ENCODE data around the gene MYO3B.

MYO3B gene

GRCh38 chr2:170362871-170363631, 185.1 kb downstream of the MYO3B start:
- no peak for DNase-seq (ENCODE audit: low read depth in 2 of 2, low spot score in 1 of 2)

DNA sequence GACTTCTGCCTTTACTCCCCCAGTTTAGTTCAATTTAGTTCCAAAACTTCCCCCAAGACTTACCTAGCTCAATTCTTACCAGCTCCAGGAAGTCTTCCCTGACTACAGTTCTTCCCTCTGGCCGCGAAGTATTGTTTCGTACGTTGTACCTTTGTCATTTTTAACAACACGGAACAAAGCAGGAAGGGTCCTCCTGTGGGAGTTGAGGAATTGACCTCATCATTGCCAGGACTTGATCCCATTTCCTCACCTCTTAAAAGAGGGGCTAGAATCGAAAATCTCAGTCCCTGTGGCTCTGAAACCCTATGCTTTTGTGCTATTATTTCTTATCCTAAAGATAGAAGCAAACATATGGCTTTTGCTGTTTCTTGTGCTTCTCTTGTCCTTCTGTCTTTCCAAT, 187.1 kb downstream of the MYO3B start:
- no peak for DNase-seq (ENCODE audit: low read depth in 2 of 2, low spot score in 1 of 2)

DNA sequence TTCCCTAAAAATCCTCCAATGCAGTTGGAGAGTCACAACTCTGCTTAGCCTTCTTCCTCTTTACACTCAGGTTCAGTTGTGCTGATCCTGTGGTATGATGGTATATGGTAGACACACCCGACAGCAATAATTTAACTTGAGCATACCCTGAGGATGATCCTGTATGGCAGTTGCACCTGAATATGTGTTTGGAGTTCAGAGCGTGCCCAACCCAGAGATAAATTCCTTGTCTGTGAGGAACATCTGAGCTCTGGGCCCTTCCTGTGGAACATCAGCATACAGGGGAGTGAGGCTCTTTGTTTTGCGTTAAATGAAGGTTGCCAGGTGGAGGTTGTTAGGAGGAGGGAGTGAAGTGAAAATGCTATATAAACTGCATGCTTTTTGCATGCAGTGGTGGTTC, 187.7 kb downstream of the MYO3B start:
- DNase-seq (ENCODE audit: low read depth in 2 of 2, low spot score in 1 of 2) = no peak

- no peak for DNase-seq (ENCODE audit: low read depth in 2 of 2, low spot score in 1 of 2)
These were observed 190.4 kb downstream of the MYO3B start for GRCh38 chr2:170368370-170368769.

DNA sequence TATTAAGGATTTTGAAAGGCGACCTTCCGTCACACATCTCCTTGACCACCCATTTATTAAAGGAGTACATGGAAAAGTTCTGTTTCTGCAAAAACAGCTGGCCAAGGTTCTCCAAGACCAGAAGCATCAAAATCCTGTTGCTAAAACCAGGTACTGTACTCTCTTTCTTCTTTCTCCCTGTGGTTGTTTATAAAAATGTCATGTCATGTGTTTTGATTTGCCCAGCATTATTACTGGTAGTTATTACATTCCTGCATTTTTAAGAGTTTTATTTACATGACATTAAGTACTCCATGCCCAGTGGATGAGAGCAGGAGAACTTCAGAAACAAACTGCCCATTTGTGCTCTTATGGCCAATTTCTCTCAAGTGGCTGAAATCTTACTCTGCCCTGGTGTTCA, 191.3 kb downstream of the MYO3B start:
- no peak for DNase-seq (ENCODE audit: low read depth in 2 of 2, low spot score in 1 of 2)

DNA sequence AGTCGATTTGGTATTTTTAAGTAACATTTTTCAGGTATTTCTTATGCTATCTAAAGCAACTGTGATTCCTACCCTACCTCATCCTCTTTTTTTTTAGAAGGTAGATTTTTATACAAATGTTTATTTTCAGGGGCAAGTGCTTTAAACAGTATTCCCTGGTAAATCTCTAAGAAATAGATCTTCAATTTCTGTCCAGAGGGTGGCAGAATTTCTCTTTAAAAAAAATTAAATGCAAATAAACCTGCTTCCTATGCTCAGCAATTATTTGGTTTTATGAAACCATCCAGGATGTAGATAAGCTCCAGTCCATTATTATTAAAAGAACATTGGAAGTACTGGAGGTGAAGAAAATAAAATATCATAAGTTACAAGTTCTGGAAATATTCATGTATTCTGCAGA, 191.9 kb downstream of the MYO3B start:
- DNase-seq (ENCODE audit: low read depth in 2 of 2, low spot score in 1 of 2) = no peak

DNA sequence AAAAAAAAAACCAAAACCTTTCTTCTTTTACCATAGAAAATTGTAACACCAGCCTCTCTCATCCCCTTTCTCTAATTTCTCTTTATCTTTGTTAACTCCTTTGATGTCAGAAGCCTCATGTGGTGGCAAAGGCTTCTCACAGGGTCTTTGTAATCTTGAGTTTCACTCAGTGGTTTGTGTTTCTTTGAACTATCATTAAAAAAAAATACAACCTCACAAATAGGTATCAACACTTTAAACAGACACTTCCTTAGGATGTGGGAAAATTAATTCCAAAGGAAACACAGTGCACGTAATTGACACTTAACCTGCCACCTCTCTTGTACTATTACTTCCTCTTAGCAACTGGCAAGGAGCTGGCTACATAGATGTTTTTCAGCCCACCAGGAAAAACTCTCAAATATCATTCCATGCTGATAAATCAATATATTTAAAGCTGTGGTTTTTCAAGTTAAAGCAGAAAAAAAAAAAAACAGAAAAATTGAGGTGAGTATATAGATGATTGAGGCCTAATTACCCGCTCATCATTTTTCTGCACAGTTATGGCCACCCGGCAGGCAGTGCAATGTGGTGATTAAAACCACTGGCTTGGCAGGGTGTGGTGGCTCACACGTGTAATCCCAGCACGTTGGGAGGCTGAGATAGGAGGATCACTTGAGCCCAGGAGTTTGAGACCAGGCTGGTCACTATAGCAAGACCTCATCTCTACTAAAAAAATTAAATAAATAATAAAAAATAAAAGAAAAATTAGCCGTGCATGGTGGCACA, 193.5 kb downstream of the MYO3B start:
- no peak for DNase-seq (ENCODE audit: low read depth in 2 of 2, low spot score in 1 of 2)

GRCh38 chr2:170375192-170375591, 197.2 kb downstream of the MYO3B start:
- DNase-seq (ENCODE audit: low read depth in 2 of 2, low spot score in 1 of 2) = no peak

- DNase-seq (ENCODE audit: low read depth in 2 of 2, low spot score in 1 of 2) = no peak
These were observed 199.7 kb downstream of the MYO3B start for GRCh38 chr2:170377500-170378207.

GRCh38 chr2:170380267-170380666, 202.3 kb downstream of the MYO3B start:
- DNase-seq (ENCODE audit: low read depth in 2 of 2, low spot score in 1 of 2) = no peak

GRCh38 chr2:170381678-170382077, 203.7 kb downstream of the MYO3B start:
- DNase-seq (ENCODE audit: low read depth in 2 of 2, low spot score in 1 of 2) = no peak

DNA sequence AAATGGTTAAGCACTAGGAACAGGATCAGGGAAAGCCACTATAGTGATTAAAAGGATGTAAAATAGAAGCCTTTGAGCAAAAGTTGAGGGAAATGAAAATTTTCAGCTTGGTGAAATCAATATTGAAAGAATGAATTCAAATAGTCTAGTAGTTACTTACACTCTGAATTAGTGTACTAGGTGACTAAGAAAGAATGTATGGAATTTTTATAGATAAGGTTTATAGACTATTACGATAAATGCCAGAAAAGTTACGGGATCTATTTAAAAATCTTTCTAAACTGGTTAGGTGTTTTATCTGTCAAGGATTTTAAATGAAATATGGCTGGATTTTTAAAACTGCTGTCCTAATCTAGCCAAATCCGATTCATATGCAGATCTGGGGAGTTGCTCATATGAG, 208.6 kb downstream of the MYO3B start:
- DNase-seq (ENCODE audit: low read depth in 2 of 2, low spot score in 1 of 2) = no peak

- DNase-seq (ENCODE audit: low read depth in 2 of 2, low spot score in 1 of 2) = no peak
These were observed 213.1 kb downstream of the MYO3B start for GRCh38 chr2:170391018-170391417.

GRCh38 chr2:170391697-170392096, 213.8 kb downstream of the MYO3B start:
- no peak for DNase-seq (ENCODE audit: low read depth in 2 of 2, low spot score in 1 of 2)

GRCh38 chr2:170393861-170394498, 216.0 kb downstream of the MYO3B start:
- no peak for DNase-seq (ENCODE audit: low read depth in 2 of 2, low spot score in 1 of 2)

DNA sequence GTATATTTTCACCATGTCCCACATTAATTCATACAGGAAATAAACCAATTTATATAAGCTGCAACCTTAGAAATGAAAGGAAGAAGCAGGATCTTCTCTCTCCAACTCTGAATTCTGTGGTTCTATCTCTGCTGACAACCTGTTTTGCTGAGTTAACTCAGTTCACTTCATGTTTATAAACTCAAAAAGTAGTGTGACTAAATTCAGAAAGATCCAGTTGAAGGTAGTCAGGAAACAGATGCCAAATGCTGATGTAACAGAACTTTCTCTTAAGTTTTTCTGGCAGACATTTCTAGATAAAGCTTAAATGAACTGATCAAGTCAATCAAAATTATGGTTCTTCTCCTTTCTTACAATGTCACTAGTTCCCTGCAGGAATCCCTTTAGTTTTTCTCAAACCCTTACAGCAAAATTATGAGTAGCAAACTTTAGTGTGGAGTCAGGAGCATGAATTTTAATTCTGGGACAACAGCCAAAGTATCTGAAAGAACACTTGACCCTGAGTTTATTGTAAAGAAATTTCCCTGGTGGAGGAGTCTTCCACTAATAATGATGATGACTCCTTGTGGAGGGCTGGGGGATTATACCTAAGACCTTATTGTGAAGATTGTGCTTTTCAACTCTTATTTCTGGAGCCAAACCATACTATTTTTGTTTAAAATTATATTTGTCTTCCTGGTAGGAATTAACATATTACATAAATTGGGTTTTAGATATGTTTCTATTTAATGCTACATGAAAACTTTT, 216.9 kb downstream of the MYO3B start:
- no peak for DNase-seq (ENCODE audit: low read depth in 2 of 2, low spot score in 1 of 2)

GRCh38 chr2:170396799-170397459, 219.0 kb downstream of the MYO3B start:
- DNase-seq (ENCODE audit: low read depth in 2 of 2, low spot score in 1 of 2) = no peak

DNA sequence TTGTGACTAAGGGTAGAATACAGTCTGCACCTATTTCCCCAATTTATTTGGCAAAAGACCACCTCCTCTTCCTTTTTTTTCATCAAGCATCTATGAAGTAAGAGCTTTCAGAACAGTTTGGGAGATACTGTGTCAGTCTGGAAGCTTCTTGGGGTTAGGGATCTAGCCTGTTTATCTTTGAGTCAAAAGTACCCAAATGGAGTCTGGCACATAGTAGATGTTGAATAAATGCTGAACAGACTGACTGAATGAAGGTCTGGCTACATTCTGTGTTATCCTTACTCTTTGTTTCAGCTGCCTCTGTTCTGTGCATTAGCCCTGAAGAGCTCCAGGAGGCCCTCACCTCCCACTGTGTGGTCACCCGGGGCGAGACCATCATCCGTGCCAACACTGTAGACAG, 223.2 kb downstream of the MYO3B start:
- no peak for DNase-seq (ENCODE audit: low read depth in 2 of 2, low spot score in 1 of 2)

- no peak for DNase-seq (ENCODE audit: low read depth in 2 of 2, low spot score in 1 of 2)
These were observed 226.9 kb downstream of the MYO3B start for GRCh38 chr2:170404846-170405245.

DNA sequence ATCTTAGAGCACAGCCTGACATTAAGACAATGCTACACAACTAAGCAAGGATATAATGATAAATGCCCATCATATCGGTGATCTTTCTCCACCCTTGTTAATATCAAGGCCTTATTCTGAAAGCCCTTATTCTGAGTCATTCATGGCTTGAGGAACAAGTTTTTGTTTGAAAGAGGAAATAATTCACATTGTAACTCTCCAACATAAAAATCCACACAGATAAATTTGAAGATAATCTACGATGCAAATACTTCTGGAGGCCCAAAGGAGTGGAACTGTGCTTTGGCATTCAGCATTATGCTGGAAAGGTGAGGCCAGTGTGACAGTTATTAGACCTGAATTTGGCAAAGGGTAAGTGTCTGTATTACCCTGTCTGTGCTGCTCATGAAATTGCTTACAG, 227.4 kb downstream of the MYO3B start:
- no peak for DNase-seq (ENCODE audit: low read depth in 2 of 2, low spot score in 1 of 2)

All from stimulated activated CD8-positive, alpha-beta memory T cell treated with anti-CD3 and anti-CD28 coated beads, Interleukin-4, amount 100 ng/mL, for 4 hours (primary cell).